ENCODE data around the gene ZFAND4.

GRCh38 chr10:45614869-45615268, 57.7 kb downstream of the ZFAND4 start:
- no peak for TF ChIP-seq TAF1 (IDR thresholded peaks at IDR 0.05; ENCODE audit: borderline replicate concordance, low read depth, low read length)
- TF ChIP-seq POLR2A (IDR thresholded peaks at IDR 0.05; ENCODE audit: low read depth, low read length), result no peak
- no peak for TF ChIP-seq POLR2AphosphoS5 (IDR thresholded peaks at IDR 0.05; ENCODE audit: low read depth, low read length)

Measured in GM12892 (cell line).